ENCODE data around the gene UBAC1. TPM values are rescaled to one million over a fixed set of nuclear protein-coding genes. Genes with fewer than 3 reads are reported as not detected.
A peak's percentile ranks its signal among the peaks of the same experiment; 100 is the strongest.

The UBAC1 gene
- total RNA-seq, 1 donor from 2014 or later, result 25.5 TPM

DNA sequence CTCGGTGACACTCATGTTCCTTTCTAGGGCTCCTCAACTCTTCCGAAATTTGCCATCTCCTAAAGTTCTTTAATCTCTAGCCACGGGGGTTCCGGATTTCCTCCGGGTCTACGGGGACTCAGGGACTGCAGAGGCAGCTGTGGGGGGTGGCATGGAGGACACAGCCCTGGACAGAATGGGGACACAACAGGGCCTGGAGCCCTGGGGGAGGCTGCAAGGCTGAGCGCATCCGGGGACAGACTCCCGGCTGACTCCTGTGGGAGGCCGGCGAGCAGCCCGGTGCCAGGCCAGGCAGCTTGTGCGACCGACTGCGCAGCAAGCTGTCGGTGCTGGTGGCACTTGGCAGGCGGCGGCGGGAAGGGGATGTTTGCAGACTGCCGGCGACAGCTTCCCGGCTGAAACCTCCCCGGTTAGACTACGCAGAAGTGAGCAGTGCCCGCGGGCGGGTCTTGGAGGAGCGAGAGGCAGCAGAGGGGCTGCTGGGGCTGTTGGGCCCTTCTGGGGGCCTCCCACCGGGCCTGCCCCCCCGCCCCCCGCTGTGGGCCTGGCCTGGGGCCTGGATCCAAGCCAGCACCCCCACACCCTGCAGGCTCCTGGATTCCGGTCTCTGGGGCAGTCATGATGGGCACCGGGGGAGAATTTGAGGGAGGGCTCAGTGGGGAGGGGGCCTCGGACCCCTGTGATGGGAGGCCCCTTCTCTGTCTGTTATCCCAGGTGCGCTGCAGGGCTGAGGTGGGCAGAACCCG lies 28.7 kb upstream of the UBAC1 start:
- H3K4me3 Mint-ChIP-seq, result peak overlapping the region; percentile 38
- ATAC-seq (ENCODE audit: low read depth) (no peak), DNase-seq (no peak)
- peaks cover 20% of the 10 kb centered on the region for H3K4me1 Mint-ChIP-seq
- H3K9me3 Mint-ChIP-seq, result no peaks in the 10 kb centered on the region
- no peak overlapping the region for H3K27ac Mint-ChIP-seq
- POLR2A ChIA-PET, result no interaction called here
- intact Hi-C loops (cut with micrococcal nuclease), result loop anchor here (2.0 kb wide), 1 partner anchor 29 kb away; the partner anchor contains the start of gene UBAC1
- no peaks in the 10 kb centered on the region for H3K36me3 Mint-ChIP-seq (ENCODE audit: low read depth)
- no peaks in the 10 kb centered on the region for H3K27me3 Mint-ChIP-seq
- CTCF ChIA-PET, result interaction anchor here (0.7 to 0.8 kb wide), 2 partner anchors 22 kb away, joined by 3 to 4 read pairs; no protein-coding TSS in a partner anchor
- TF ChIP-seq, protein P1, sequence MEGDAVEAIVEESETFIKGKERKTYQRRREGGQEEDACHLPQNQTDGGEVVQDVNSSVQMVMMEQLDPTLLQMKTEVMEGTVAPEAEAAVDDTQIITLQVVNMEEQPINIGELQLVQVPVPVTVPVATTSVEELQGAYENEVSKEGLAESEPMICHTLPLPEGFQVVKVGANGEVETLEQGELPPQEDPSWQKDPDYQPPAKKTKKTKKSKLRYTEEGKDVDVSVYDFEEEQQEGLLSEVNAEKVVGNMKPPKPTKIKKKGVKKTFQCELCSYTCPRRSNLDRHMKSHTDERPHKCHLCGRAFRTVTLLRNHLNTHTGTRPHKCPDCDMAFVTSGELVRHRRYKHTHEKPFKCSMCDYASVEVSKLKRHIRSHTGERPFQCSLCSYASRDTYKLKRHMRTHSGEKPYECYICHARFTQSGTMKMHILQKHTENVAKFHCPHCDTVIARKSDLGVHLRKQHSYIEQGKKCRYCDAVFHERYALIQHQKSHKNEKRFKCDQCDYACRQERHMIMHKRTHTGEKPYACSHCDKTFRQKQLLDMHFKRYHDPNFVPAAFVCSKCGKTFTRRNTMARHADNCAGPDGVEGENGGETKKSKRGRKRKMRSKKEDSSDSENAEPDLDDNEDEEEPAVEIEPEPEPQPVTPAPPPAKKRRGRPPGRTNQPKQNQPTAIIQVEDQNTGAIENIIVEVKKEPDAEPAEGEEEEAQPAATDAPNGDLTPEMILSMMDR (IDR thresholded peaks at IDR 0.05), result no peak

DNA sequence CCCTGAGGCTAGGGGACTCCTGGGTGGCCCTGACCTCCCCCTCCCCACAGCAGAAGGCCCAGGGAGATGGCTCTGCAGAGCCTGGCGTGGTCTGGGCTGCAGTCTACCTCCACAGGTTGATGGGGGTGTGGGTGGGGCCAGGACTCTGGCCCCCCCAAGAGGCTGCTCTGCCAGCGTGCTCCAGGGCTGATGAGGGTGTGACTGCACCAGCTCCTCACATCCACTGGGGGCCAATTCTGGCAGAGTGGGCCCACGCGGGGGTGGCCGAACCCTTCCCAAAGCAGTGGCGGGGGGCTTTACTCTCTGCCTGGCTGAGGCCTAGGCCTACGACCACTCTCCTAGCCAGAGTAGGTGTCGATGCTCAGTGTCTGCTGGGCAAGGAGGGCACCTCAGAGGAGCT lies 28.0 kb upstream of the UBAC1 start:
- ChIA-PET POLR2A (no interaction called here), CTCF (interaction anchor here (0.8 kb wide), 1 partner anchor 21 kb away, joined by 3 read pairs; no protein-coding TSS in a partner anchor)
- H3K4me1 Mint-ChIP-seq, result peaks cover 19% of the 10 kb centered on the region
- no peaks in the 10 kb centered on the region for H3K36me3 Mint-ChIP-seq (ENCODE audit: low read depth)
- intact Hi-C loops (cut with micrococcal nuclease), result no loop called here
- no peak overlapping the region for H3K4me3 Mint-ChIP-seq
- no peaks in the 10 kb centered on the region for H3K27me3 Mint-ChIP-seq
- TF ChIP-seq, protein P1 (IDR thresholded peaks at IDR 0.05), result no peak
- H3K27ac Mint-ChIP-seq, result no peak overlapping the region
- ATAC-seq (ENCODE audit: low read depth), result no peak
- H3K9me3 Mint-ChIP-seq, result no peaks in the 10 kb centered on the region
- DNase-seq, result no peak

DNA sequence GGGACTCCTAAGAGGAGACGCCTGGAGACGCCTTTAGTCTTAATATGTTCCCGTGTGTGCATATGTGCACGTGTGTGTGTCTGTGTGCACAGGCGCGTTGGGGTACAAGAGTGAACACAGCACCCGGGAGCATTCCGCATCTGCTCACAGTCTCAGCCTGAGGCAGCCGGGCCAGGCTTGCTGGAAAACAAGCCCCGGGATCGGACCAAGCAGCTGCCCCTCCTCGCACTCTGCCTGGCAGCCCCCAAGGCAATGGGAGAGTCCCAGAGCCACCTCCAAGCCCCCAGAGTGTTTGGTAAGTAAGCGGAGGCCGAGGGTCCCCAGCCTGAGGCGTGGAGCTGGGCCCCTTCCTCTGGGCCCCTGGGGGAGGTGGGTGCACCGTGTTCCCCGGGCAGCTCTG lies 27.3 kb upstream of the UBAC1 start:
- Mint-ChIP-seq H3K4me1 (peaks cover 19% of the 10 kb centered on the region), H3K27me3 (no peaks in the 10 kb centered on the region), H3K4me3 (no peak overlapping the region), H3K9me3 (no peaks in the 10 kb centered on the region), H3K36me3 (ENCODE audit: low read depth) (no peaks in the 10 kb centered on the region), H3K27ac (no peak overlapping the region)
- ChIA-PET POLR2A (no interaction called here), CTCF (no interaction called here)
- ATAC-seq (ENCODE audit: low read depth) (no peak), DNase-seq (no peak)
- TF ChIP-seq, protein P1 (IDR thresholded peaks at IDR 0.05), result no peak
- intact Hi-C loops (cut with micrococcal nuclease), result no loop called here

DNA sequence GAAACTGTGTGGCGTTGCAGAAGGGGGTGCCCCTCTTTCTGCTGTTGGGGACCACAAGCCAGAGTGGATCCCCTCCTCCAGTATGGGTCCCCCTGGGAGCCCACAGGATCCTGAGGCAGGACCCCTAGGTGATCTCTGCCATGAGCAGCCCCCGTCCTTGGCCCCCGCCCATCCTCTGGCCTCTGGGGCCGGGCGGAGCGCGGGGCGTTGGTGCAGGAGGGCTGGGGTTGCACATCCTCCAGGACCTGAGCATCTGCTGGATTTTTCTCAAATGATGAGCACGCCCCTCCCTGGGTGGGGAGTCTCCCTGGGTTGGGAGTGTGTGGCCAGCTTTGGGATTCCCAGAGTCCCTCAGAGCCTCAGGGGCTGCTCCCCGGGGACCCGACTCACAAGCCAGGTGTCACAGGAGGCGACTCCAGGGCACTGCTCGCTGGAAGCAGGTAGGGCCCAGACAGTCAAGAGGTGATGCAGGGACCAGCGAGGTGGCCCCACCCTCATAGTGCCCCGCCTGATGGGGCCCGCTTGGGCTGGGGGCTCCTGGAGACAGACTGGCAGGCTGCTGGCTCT lies 26.7 kb upstream of the UBAC1 start:
- POLR2A ChIA-PET, result interaction anchor here (0.6 kb wide), 1 partner anchor 10 kb away, joined by 6 read pairs; no protein-coding TSS in a partner anchor
- TF ChIP-seq, protein P1 (IDR thresholded peaks at IDR 0.05), result no peak
- DNase-seq (no peak), ATAC-seq (ENCODE audit: low read depth) (no peak)
- CTCF ChIA-PET, result no interaction called here
- intact Hi-C loops (cut with micrococcal nuclease), result no loop called here
- H3K4me3 Mint-ChIP-seq, result no peak overlapping the region
- no peaks in the 10 kb centered on the region for H3K9me3 Mint-ChIP-seq
- no peaks in the 10 kb centered on the region for H3K27me3 Mint-ChIP-seq
- H3K36me3 Mint-ChIP-seq (ENCODE audit: low read depth), result no peaks in the 10 kb centered on the region
- H3K27ac Mint-ChIP-seq, result no peak overlapping the region
- H3K4me1 Mint-ChIP-seq, result peaks cover 19% of the 10 kb centered on the region

DNA sequence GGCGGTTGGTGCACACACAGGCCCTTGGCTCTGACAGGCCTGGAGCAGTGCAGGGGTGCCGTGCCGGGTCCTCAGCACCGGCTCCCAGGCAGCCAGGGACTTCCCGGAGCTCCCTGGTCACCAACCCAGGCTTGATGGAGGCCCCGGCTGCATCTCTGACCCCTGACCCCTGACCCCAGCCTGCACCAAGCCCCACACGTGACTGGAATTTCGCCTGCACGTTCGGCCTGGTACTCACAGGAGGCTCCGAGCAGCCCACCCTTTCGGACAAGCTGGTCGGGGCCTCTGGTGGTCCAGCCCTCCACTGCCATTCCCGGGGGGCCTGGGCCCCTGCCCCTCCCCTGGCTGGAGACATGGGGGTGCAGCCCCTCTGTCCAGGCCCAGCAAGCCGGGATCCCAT lies 25.4 kb upstream of the UBAC1 start:
- peaks cover 9% of the 10 kb centered on the region for H3K4me1 Mint-ChIP-seq
- H3K27me3 Mint-ChIP-seq, result no peaks in the 10 kb centered on the region
- H3K9me3 Mint-ChIP-seq, result no peaks in the 10 kb centered on the region
- H3K27ac Mint-ChIP-seq, result no peak overlapping the region
- no peaks in the 10 kb centered on the region for H3K36me3 Mint-ChIP-seq (ENCODE audit: low read depth)
- ChIA-PET POLR2A (no interaction called here), CTCF (no interaction called here)
- no peak for DNase-seq
- ATAC-seq (ENCODE audit: low read depth), result no peak
- no peak overlapping the region for H3K4me3 Mint-ChIP-seq
- TF ChIP-seq, protein P1 (IDR thresholded peaks at IDR 0.05), result no peak
- intact Hi-C loops (cut with micrococcal nuclease), result no loop called here
